Muscle of leg (tissue), 11 donors: ENCODE results near the gene USP17L15. TPM values are rescaled to one million over a fixed set of nuclear protein-coding genes. Genes with fewer than 3 reads are reported as not detected.
"Not testable (repeated sequence)": the region's sequence is repeated elsewhere in the genome, so short reads cannot be mapped to it uniquely, and the experiment has no call there.

ENCODE experiments used
- DNase-seq: peaks from one replicate; pipeline ENCODE4 v3.0.0; 2013
- H3K27ac ChIP-seq: one replicate; pipeline ENCODE4 v1.5.1; 2013; ENCODE audit warnings: mild to moderate bottlenecking, low read length, control low read depth
- H3K27me3 ChIP-seq: one replicate; pipeline ENCODE4 v1.6.1; 2013; ENCODE audit warnings: low read length; ENCODE audit not compliant: control insufficient read depth, insufficient read depth
- H3K36me3 ChIP-seq: one replicate; pipeline ENCODE4 v1.6.1; 2013; ENCODE audit warnings: low read length; ENCODE audit not compliant: control insufficient read depth, insufficient read depth
- H3K4me1 ChIP-seq: one replicate; pipeline ENCODE4 v1.6.1; 2013; ENCODE audit warnings: low read length; ENCODE audit not compliant: control insufficient read depth, insufficient read depth
- H3K4me3 ChIP-seq: one replicate; pipeline ENCODE4 v1.5.1; 2013; ENCODE audit warnings: low read length, control low read depth
- H3K9me3 ChIP-seq: replicated peaks from 2 replicates; pipeline ENCODE4 v1.6.1; 2013; ENCODE audit warnings: low read depth, low read length; ENCODE audit not compliant: control insufficient read depth
- WGBS: methylation state at CpG from one replicate; pipeline ENCODE4 v1.1.5; 2013; ENCODE audit warnings: missing lambda C conversion rate; ENCODE audit not compliant: insufficient coverage; 5-methylcytosine and 5-hydroxymethylcytosine counted together
- polyA plus RNA-seq, 8 donors: library from polyadenylated mRNA; unstranded; fragments of 120-200 nt; gene quantifications; one replicate each; pipeline versions ENCODE4 v1.2.1 to v1.2.3, GENCODE V29; 2013; ENCODE audit warnings: inconsistent platforms in 1 of 8, low replicate concordance in 1 of 8; ENCODE audit not compliant: insufficient read length in 8 of 8, insufficient read depth in 1 of 8
- total RNA-seq: library from RNA; stranded (reverse); fragments of 120-200 nt; gene quantifications from one replicate; pipeline ENCODE4 v1.2.4, GENCODE V29; 2013

The USP17L15 gene
- total and polyA plus RNA-seq, 9 donors: not detected

DNA sequence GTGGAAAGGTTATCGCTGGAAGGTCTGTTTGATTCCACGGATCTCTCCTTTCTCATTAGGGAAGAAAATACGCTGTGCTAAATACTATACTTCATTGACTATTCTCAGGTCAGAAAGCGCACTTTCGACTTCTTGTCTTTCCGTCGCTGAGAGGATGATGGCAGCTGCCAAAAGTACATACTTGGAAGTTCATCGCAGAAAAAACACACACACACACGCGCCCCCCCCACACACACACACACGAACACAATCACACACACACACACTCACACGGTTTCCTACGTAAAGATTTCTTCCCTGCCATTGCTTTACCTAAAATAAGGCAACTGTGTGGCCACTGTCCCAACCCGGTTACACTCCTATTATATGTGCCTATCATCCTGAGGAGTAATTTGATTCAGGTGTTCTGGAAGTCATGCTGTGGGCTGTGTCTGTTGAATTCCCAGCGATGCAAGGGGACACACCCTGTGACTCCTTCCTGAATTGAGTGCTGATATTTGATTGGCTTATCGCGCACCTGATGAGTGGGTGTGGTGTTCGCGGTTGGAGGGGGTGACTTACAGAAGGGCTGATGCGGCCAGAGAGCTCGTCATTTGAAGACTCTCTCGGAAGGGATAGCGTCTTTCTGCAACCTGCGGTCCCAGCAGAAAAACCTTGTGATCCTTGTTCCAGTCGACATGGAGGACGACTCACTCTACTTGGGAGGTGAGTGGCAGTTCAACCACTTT, 13.9 kb downstream of the USP17L15 start, which contains the start of gene USP17L18:
Gene USP17L18, plus strand, starts transcription at position 678 of the 728 bp plus-strand sequence. Its CDS starts 0 bp downstream, at position 678.
- H3K4me1 ChIP-seq, H3K4me3 ChIP-seq, H3K36me3 ChIP-seq, H3K27me3 ChIP-seq, H3K9me3 ChIP-seq, H3K27ac ChIP-seq: not testable (repeated sequence)
- DNase-seq: peak; percentile 0
- 94% methylated on average over 7 of the region's 26 CpGs for WGBS

DNA sequence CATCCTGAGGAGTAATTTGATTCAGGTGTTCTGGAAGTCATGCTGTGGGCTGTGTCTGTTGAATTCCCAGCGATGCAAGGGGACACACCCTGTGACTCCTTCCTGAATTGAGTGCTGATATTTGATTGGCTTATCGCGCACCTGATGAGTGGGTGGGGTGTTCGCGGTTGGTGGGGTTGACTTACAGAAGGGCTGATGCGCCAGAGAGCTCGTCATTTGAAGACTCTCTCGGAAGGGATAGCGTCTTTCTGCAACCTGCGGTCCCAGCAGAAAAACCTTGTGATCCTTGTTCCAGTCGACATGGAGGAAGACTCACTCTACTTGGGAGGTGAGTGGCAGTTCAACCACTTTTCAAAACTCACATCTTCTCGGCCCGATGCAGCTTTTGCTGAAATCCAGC, 18.9 kb downstream of the USP17L15 start, which contains the start of gene USP17L19:
Gene USP17L19, plus strand, starts transcription at position 301 of the 400 bp plus-strand sequence. Its CDS starts 0 bp downstream, at position 301.
- not testable (repeated sequence) for H3K27ac ChIP-seq, DNase-seq, H3K36me3 ChIP-seq, H3K4me1 ChIP-seq, H3K9me3 ChIP-seq, H3K4me3 ChIP-seq, H3K27me3 ChIP-seq
- no CpG with 5 or more reads among the region's 13 CpGs for WGBS

DNA sequence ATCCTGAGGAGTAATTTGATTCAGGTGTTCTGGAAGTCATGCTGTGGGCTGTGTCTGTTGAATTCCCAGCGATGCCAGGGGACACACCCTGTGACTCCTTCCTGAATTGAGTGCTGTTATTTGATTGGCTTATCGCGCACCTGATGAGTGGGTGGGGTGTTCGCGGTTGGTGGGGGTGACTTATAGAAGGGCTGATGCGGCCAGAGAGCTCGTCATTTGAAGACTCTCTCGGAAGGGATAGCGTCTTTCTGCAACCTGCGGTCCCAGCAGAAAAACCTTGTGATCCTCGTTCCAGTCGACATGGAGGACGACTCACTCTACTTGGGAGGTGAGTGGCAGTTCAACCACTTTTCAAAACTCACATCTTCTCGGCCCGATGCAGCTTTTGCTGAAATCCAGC, 23.6 kb downstream of the USP17L15 start, which contains the start of gene USP17L20:
Gene USP17L20, plus strand, starts transcription at position 301 of the 400 bp plus-strand sequence. Its CDS starts 0 bp downstream, at position 301.
- H3K9me3 ChIP-seq, H3K4me1 ChIP-seq, H3K27ac ChIP-seq, DNase-seq, H3K36me3 ChIP-seq, H3K4me3 ChIP-seq, H3K27me3 ChIP-seq: not testable (repeated sequence)
- WGBS: no CpG with 5 or more reads among the region's 15 CpGs

DNA sequence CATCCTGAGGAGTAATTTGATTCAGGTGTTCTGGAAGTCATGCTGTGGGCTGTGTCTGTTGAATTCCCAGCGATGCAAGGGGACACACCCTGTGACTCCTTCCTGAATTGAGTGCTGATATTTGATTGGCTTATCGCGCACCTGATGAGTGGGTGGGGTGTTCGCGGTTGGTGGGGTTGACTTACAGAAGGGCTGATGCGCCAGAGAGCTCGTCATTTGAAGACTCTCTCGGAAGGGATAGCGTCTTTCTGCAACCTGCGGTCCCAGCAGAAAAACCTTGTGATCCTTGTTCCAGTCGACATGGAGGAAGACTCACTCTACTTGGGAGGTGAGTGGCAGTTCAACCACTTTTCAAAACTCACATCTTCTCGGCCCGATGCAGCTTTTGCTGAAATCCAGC, 28.4 kb downstream of the USP17L15 start, which contains the start of gene USP17L21:
Gene USP17L21, plus strand, starts transcription at position 301 of the 400 bp plus-strand sequence. Its CDS starts 0 bp downstream, at position 301.
- not testable (repeated sequence) for H3K9me3 ChIP-seq, H3K36me3 ChIP-seq, H3K4me3 ChIP-seq, DNase-seq, H3K27ac ChIP-seq, H3K4me1 ChIP-seq, H3K27me3 ChIP-seq
- WGBS: no CpG with 5 or more reads among the region's 13 CpGs

DNA sequence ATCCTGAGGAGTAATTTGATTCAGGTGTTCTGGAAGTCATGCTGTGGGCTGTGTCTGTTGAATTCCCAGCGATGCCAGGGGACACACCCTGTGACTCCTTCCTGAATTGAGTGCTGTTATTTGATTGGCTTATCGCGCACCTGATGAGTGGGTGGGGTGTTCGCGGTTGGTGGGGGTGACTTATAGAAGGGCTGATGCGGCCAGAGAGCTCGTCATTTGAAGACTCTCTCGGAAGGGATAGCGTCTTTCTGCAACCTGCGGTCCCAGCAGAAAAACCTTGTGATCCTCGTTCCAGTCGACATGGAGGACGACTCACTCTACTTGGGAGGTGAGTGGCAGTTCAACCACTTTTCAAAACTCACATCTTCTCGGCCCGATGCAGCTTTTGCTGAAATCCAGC, 33.1 kb downstream of the USP17L15 start, which contains the start of gene USP17L22:
Gene USP17L22, plus strand, starts transcription at position 301 of the 400 bp plus-strand sequence. Its CDS starts 0 bp downstream, at position 301.
- not testable (repeated sequence) for H3K36me3 ChIP-seq

DNA sequence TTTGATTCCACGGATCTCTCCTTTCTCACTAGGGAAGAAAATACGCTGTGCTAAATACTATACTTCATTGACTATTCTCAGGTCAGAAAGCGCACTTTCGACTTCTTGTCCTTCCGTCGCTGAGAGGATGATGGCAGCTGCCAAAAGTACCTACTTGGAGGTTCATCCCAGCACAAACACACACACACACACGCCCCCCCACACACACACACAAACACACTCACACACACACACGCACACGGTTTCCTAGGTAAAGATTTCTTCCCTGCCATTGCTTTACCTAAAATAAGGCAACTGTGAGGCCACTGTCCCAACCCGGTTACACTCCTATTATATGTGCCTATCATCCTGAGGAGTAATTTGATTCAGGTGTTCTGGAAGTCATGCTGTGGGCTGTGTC, 37.5 kb downstream of the USP17L15 start:
- not testable (repeated sequence) for H3K27me3 ChIP-seq, H3K27ac ChIP-seq, DNase-seq, H3K36me3 ChIP-seq, H3K4me1 ChIP-seq, H3K9me3 ChIP-seq, H3K4me3 ChIP-seq
- no CpG with 5 or more reads among the region's 10 CpGs for WGBS

More for the DNA sequence above, 33.1 kb downstream of the USP17L15 start, which contains the start of gene USP17L22:
- H3K27me3 ChIP-seq, H3K9me3 ChIP-seq, H3K4me1 ChIP-seq, H3K27ac ChIP-seq, H3K4me3 ChIP-seq, DNase-seq: not testable (repeated sequence)
- no CpG with 5 or more reads among the region's 15 CpGs for WGBS

Other genes with a start within 250 kb of the USP17L15 start
- not detected for gene FAM90A26, start 64.0 kb upstream of the USP17L15 start, total RNA-seq
- gene FAM90A26, start 64.0 kb upstream of the USP17L15 start, polyA plus RNA-seq: not detected
- not detected for gene USP17L10, start 23.7 kb upstream of the USP17L15 start, total RNA-seq
- not detected for gene USP17L10, start 23.7 kb upstream of the USP17L15 start, polyA plus RNA-seq
- gene USP17L11, start 19.0 kb upstream of the USP17L15 start, total RNA-seq: not detected
- not detected for gene USP17L11, start 19.0 kb upstream of the USP17L15 start, polyA plus RNA-seq
- gene USP17L12, start 14.2 kb upstream of the USP17L15 start, total RNA-seq: not detected
- not detected for gene USP17L12, start 14.2 kb upstream of the USP17L15 start, polyA plus RNA-seq
- not detected for gene USP17L13, start 9.5 kb upstream of the USP17L15 start, total RNA-seq
- gene USP17L13, start 9.5 kb upstream of the USP17L15 start, polyA plus RNA-seq: not detected
- not detected for gene USP17L17, start 9.5 kb downstream of the USP17L15 start, total RNA-seq
- not detected for gene USP17L17, start 9.5 kb downstream of the USP17L15 start, polyA plus RNA-seq
- not detected for gene USP17L18, start 14.2 kb downstream of the USP17L15 start, total RNA-seq
- gene USP17L18, start 14.2 kb downstream of the USP17L15 start, polyA plus RNA-seq: not detected
- gene USP17L19, start 19.0 kb downstream of the USP17L15 start, total RNA-seq: not detected
- not detected for gene USP17L19, start 19.0 kb downstream of the USP17L15 start, polyA plus RNA-seq
- gene USP17L20, start 23.7 kb downstream of the USP17L15 start, total RNA-seq: not detected
- gene USP17L20, start 23.7 kb downstream of the USP17L15 start, polyA plus RNA-seq: not detected
- not detected for gene USP17L21, start 28.5 kb downstream of the USP17L15 start, total RNA-seq
- gene USP17L21, start 28.5 kb downstream of the USP17L15 start, polyA plus RNA-seq: not detected
- gene USP17L22, start 33.2 kb downstream of the USP17L15 start, total RNA-seq: not detected
- gene USP17L22, start 33.2 kb downstream of the USP17L15 start, polyA plus RNA-seq: not detected
- gene USP17L24, start 90.8 kb downstream of the USP17L15 start, total RNA-seq: not detected
- not detected for gene USP17L24, start 90.8 kb downstream of the USP17L15 start, polyA plus RNA-seq
- gene USP17L25, start 95.5 kb downstream of the USP17L15 start, total RNA-seq: not detected
- not detected for gene USP17L25, start 95.5 kb downstream of the USP17L15 start, polyA plus RNA-seq
- not detected for gene USP17L26, start 100.3 kb downstream of the USP17L15 start, total RNA-seq
- not detected for gene USP17L26, start 100.3 kb downstream of the USP17L15 start, polyA plus RNA-seq
- not detected for gene USP17L5, start 105.0 kb downstream of the USP17L15 start, total RNA-seq
- gene USP17L5, start 105.0 kb downstream of the USP17L15 start, polyA plus RNA-seq: not detected
- not detected for gene USP17L27, start 109.8 kb downstream of the USP17L15 start, total RNA-seq
- gene USP17L27, start 109.8 kb downstream of the USP17L15 start, polyA plus RNA-seq: not detected
- not detected for gene USP17L28, start 114.5 kb downstream of the USP17L15 start, total RNA-seq
- not detected for gene USP17L28, start 114.5 kb downstream of the USP17L15 start, polyA plus RNA-seq
- gene USP17L29, start 119.3 kb downstream of the USP17L15 start, total RNA-seq: not detected
- gene USP17L29, start 119.3 kb downstream of the USP17L15 start, polyA plus RNA-seq: not detected
- gene USP17L30, start 128.7 kb downstream of the USP17L15 start, total RNA-seq: not detected
- gene USP17L30, start 128.7 kb downstream of the USP17L15 start, polyA plus RNA-seq: not detected
- not detected for gene DEFB131A, start 210.0 kb downstream of the USP17L15 start, total RNA-seq
- not detected for gene DEFB131A, start 210.0 kb downstream of the USP17L15 start, polyA plus RNA-seq